ENCODE data around the gene ERVV-1.

ERVV-1 gene

DNA sequence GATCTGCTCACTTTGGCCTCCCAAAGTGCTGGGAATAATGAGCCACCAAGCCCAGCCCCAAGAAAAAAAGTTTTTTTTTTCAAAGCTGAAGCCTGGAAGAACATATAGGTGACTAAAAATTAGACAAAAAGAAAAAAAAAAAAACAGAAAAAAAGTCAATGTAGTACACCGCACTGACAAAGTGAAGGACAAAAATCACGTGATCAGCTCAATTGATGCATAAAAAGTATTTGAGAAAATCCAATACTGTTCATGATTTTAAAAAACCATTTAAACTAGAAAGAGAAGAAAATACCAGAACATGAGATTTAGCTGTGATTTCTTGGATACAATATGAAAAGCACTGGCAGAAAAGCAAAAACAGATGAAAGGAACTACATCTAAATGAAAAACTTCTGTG, 20.3 kb downstream of the ERVV-1 start:
- DNase-seq: no peak

- DNase-seq: no peak
Measured at GRCh38 chr19:53034948-53035675, 21.4 kb downstream of the ERVV-1 start.

DNA sequence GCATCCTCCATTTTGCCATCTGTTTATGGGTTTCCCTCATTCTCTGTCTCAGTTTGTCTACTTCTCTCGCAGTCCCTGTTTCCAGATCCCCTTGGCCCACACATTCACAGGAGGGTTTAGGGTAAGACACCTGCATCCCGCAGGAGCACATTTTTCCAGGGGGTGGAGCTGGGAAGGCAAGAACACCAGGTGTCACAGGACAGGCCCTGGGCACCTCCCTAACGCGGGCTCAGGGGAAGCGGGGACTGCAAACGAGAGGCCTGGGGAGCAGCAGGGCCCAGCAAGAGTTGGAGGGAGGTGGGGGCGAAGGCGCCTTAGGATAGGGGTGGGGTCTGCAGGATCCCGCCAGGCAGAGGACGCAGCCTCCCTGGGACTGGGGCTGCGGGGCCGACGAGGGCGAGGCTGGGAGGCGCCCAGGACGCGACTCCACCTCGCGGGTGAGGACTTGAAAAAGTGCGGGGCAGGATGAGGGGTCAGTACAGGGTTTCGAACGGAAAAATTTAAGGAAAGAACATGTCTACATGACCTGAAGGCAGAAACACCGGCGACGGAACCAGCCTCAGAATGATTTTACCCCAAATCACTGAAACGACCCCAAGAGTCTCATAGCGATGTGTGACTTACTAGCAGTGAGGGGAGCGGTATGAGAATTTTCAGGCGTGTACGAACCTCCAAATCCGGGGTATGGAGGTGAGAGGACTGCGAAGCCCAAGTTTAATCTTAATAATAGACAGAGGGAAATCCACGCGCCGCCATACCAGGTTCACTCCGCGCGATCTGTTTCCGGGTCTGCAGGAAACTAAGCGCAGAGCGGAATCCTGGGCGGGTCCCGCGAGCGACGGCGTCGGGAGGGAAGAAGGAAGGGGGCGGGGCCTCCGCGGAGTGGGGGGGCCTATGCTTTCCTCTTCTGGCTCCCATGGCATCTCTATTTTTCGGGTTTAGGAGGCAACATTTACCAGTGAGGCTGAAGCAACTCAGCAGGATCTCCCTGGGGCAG, 23.7 kb downstream of the ERVV-1 start:
- no peak for DNase-seq

GRCh38 chr19:53041366-53041765, 27.6 kb downstream of the ERVV-1 start:
- no peak for DNase-seq

- DNase-seq: no peak
Measured at GRCh38 chr19:53045536-53045935, 31.8 kb downstream of the ERVV-1 start.

- DNase-seq: no peak
Measured at GRCh38 chr19:53047379-53047778, 33.7 kb downstream of the ERVV-1 start.

DNA sequence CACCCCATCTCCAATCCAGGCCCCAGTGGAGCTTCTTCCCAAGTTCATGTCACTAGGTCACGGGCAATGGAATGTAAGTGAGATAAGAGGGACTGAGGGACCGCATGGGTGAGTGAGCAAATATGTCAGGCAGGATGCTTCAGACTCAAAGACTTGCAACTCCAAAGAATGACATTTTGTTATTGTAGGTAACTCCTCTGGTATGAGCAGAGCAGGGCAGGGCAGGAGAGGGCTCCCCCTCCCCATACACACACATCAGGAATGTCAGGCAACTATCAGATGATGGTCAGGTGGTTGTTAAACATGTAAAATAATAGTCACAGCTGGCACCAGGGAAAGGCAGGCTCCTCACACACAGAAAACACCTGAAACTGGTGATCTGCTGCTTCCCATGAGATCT, 41.4 kb downstream of the ERVV-1 start:
- no peak for DNase-seq

DNA sequence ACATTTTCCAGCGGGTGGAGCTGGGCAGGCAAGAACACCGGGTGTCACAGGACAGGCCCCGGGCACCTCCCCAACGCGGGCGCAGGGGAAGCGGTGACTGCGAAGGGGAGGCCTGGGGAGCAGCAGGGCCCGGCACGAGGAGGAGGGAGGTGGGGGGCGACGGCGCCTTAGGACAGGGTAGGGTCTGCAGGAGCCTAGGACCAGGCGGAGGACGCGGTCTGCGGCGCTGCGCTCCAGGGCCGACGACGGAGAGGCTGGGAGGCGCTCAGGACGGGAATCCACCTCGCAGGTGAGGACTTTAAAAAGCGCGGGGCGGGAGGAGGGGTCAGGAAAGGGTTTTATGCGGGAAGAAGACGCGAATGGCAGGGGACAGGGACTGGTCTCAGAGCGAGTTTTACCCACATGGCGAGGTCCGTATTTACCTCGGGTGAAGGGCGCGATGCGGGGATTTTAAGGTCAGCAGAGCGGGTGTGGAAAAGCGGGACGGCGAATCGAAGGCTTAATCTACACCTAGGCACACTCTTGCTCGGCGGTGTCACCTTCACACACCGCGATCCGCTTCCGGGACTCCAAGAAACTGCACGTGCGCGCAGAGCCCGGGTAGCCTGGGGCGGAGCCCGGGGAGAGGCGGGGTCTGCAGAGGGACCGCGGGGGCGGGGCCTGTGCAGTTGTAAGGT, 44.3 kb downstream of the ERVV-1 start:
- no peak for DNase-seq

Measured in NCI-H510A (cell line).